Esophagus (tissue), 2 donors: ENCODE data around the gene DLK1. TPM values are rescaled to one million over a fixed set of nuclear protein-coding genes. Genes with fewer than 3 reads are reported as not detected.
A peak's percentile ranks its signal among the peaks of the same experiment; 100 is the strongest.

Experiments
- H3K27ac ChIP-seq, 2 donors: one replicate each; pipeline ENCODE4 v1.5.1; 2013; ENCODE audit warnings: low read depth in 2 of 2, mild to moderate bottlenecking in 2 of 2, inconsistent platforms in 1 of 2, low read length in 1 of 2, moderate library complexity in 1 of 2
- H3K27me3 ChIP-seq, 2 donors: one replicate each; pipeline ENCODE4 v1.6.1; 2013; ENCODE audit warnings: low read length in 2 of 2, control low read depth in 1 of 2, mild to moderate bottlenecking in 1 of 2; ENCODE audit not compliant: insufficient read depth in 2 of 2, control insufficient read depth in 1 of 2
- H3K36me3 ChIP-seq, 2 donors: one replicate each; pipeline ENCODE4 v1.6.1; 2013; ENCODE audit warnings: low read length in 1 of 2; ENCODE audit not compliant: control insufficient read depth in 2 of 2, insufficient read depth in 2 of 2
- H3K4me1 ChIP-seq, 2 donors: one replicate each; pipeline ENCODE4 v1.6.1; 2013; ENCODE audit warnings: low read length in 1 of 2; ENCODE audit not compliant: control insufficient read depth in 2 of 2, insufficient read depth in 2 of 2
- H3K4me3 ChIP-seq, 2 donors: one replicate each; pipeline ENCODE4 v1.5.1; 2013; ENCODE audit warnings: low read length in 2 of 2, mild to moderate bottlenecking in 2 of 2, low read depth in 1 of 2, moderate library complexity in 1 of 2
- H3K9me3 ChIP-seq, 2 donors: one replicate each; pipeline ENCODE4 v1.6.1; 2013; ENCODE audit warnings: mild to moderate bottlenecking in 2 of 2, low read depth in 1 of 2, low read length in 1 of 2, moderate library complexity in 1 of 2; ENCODE audit not compliant: control insufficient read depth in 2 of 2, insufficient read depth in 1 of 2
- WGBS, 2 donors: extraction: QIAGEN DNeasy Blood & Tissue Kit; methylation state at CpG; one replicate each; pipeline ENCODE4 v1.1.7; 2013; 5-methylcytosine and 5-hydroxymethylcytosine counted together
- polyA plus RNA-seq, 2 donors: library from polyadenylated mRNA; stranded (reverse); fragments of 200-250 nt; gene quantifications; one replicate each; pipeline ENCODE4 v1.2.3, GENCODE V29; 2013
- donor health status: healthy with polysubstance abuse.
- donor health status: Bipolar disorder and iron deficiency.

Gene DLK1
- polyA plus RNA-seq: under 1 TPM in 1 of 2 donors, not detected in 1; 0.16 TPM

DNA sequence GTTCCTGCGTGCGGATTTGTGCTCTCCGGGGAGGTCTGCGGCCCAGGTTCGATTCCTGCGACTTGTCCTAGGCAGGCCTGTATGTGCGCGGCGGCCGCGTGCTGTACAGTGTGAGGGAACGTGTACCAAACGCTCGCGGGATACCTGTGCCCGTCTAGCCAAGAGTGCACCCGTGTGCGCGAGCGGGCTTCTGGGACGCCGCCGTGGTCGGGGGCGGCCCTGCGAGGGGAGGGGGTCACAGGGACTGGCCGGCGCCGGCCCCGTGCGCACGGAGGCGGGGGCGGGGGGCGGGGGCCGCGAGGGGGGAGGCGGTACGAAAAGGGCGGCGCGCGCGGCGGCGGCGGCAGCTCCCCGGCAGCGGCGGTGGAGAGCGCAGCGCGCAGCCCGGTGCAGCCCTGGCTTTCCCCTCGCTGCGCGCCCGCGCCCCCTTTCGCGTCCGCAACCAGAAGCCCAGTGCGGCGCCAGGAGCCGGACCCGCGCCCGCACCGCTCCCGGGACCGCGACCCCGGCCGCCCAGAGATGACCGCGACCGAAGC lies at the start of gene DLK1:
Gene DLK1 (plus strand): TSS at position 343 of the 536 bp plus-strand sequence. CDS start 177 bp downstream, at position 520.
- peaks cover 9 to 16% of the 10 kb centered on the region in 2 donors for H3K27me3 ChIP-seq
- H3K9me3 ChIP-seq: peaks cover 0 to 8% of the 10 kb centered on the region in 2 donors
- H3K4me1 ChIP-seq: no peaks in the 10 kb centered on the region
- WGBS, 2 donors: 5 to 12% methylated on average over 27 to 77 of the region's 77 CpGs
- H3K36me3 ChIP-seq: no peaks in the 10 kb centered on the region
- H3K4me3 ChIP-seq: no peak within 1 kb of the TSS
- H3K27ac ChIP-seq: no peak within 1 kb of the TSS

DNA sequence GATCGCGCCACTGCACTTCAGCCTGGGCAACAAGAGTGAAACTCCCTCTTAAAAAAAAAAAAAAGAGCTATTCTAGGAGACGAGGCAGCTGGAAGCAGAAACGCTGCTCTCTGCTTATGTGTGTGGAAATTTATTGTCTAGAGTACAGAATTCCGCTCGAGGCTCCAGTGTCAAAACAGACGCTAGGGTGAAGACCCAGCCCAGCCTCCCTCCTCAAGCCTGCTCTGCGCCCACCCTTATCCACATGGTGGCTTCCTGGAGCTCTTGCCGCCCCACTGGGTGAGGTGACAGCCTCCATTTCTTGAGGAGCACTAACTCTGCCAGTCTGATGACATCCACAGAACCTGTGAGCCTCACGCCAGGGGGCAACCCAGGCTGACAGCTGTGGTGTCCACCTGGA lies 49.5 kb upstream of the DLK1 start:
- Histone ChIP-seq H3K27ac (peak overlapping the region; percentile 30 to 58), H3K4me3 (no peak overlapping the region), H3K27me3 (no peaks in the 10 kb centered on the region), H3K4me1 (peaks cover 0 to 11% of the 10 kb centered on the region in 2 donors), H3K36me3 (no peaks in the 10 kb centered on the region), H3K9me3 (no peaks in the 10 kb centered on the region)
- 43 to 48% methylated on average over 10 of the region's 10 CpGs for WGBS, 2 donors

GRCh38 chr14:100677554-100678468 lies 48.9 kb upstream of the DLK1 start:
- no peaks in the 10 kb centered on the region for H3K27me3 ChIP-seq
- no peak overlapping the region for H3K4me3 ChIP-seq
- peaks cover 0 to 11% of the 10 kb centered on the region in 2 donors for H3K4me1 ChIP-seq
- H3K36me3 ChIP-seq: no peaks in the 10 kb centered on the region
- peak overlapping the region; percentile 30 to 58 for H3K27ac ChIP-seq
- H3K9me3 ChIP-seq: no peaks in the 10 kb centered on the region
- 27 to 31% methylated on average over 29 of the region's 29 CpGs for WGBS, 2 donors

DNA sequence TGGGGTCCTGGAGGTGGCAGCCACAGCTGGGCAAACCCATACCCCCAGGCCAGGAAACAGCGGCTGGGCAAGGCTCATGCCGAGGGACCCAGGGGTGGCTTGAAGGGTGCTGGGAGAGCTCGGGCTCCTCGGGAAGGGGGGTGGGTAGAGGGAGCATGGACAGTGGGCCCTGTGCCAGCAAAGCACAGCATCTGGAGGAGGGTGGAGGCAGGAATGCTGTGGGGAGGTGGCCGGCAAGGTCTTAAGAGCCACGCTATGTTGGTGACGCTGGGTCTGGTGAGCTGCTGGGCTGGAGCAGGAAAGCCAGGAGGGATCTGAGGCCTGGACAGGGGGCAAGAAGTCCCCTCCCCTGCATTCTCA lies 48.2 kb upstream of the DLK1 start:
- no peaks in the 10 kb centered on the region for H3K9me3 ChIP-seq
- H3K36me3 ChIP-seq: no peaks in the 10 kb centered on the region
- H3K4me1 ChIP-seq: peaks cover 0 to 11% of the 10 kb centered on the region in 2 donors
- WGBS, 2 donors: 50 to 59% methylated on average over 7 of the region's 7 CpGs
- H3K27ac ChIP-seq: peak overlapping the region; percentile 25 to 30
- H3K27me3 ChIP-seq: no peaks in the 10 kb centered on the region
- H3K4me3 ChIP-seq: no peak overlapping the region

GRCh38 chr14:100679153-100679552 lies 47.5 kb upstream of the DLK1 start:
- no peak overlapping the region for H3K27ac ChIP-seq
- H3K4me1 ChIP-seq: peaks cover 0 to 11% of the 10 kb centered on the region in 2 donors
- no peaks in the 10 kb centered on the region for H3K36me3 ChIP-seq

DNA sequence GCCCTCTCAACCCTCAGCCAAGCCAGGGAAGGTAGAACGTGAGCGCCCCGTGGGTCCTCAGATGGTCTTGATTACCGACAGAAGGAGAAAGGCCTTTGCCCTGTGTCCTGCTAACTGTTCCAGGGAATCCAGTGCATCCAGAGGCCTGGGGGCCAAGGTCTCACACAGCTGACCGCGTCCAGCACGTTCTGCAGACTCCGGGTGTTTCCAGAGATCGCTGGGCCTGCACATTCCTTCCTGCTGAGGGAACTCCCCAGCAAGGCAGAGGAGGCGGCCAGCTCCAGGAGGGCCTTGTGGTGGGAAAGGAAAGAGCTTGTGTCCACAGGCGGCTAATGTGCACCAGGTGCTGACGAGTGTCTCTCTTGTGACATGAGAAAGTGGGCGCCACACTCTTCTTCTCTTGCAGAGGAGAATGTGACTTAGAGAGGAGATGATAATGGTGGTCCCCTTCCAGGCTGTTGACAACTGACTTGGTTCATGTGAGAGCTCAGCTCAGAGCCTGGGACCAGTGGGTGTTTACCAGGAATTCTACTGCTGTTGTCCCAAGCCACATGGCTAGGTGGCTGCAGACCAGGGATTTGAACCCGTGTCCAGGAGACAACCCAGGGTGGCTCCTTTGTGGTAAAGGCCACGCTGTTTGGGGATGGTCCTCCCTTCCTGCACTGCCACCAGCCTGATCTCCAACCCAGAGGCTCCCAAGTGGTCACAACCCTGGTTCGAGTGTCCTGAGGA lies 46.8 kb upstream of the DLK1 start:
- H3K4me1 ChIP-seq: peaks cover 0 to 11% of the 10 kb centered on the region in 2 donors
- H3K27me3 ChIP-seq: no peaks in the 10 kb centered on the region
- H3K36me3 ChIP-seq: no peaks in the 10 kb centered on the region
- no peaks in the 10 kb centered on the region for H3K9me3 ChIP-seq
- peak overlapping the region in 1 of 2 donors; percentile 38 for H3K27ac ChIP-seq
- 67 to 77% methylated on average over 16 of the region's 16 CpGs for WGBS, 2 donors
- no peak overlapping the region for H3K4me3 ChIP-seq

More at GRCh38 chr14:100679153-100679552, 47.5 kb upstream of the DLK1 start:
- Histone ChIP-seq H3K4me3 (no peak overlapping the region), H3K9me3 (no peaks in the 10 kb centered on the region), H3K27me3 (no peaks in the 10 kb centered on the region)
- 92 to 95% methylated on average over 6 of the region's 6 CpGs for WGBS, 2 donors

- Histone ChIP-seq H3K27me3 (no peaks in the 10 kb centered on the region), H3K36me3 (no peaks in the 10 kb centered on the region), H3K27ac (peak overlapping the region in 1 of 2 donors; percentile 21), H3K4me1 (peaks cover 0 to 11% of the 10 kb centered on the region in 2 donors), H3K4me3 (no peak overlapping the region), H3K9me3 (no peaks in the 10 kb centered on the region)
- 72 to 73% methylated on average over 21 to 23 of the region's 23 CpGs for WGBS, 2 donors
Measured at GRCh38 chr14:100680439-100681051, 46.1 kb upstream of the DLK1 start.

DNA sequence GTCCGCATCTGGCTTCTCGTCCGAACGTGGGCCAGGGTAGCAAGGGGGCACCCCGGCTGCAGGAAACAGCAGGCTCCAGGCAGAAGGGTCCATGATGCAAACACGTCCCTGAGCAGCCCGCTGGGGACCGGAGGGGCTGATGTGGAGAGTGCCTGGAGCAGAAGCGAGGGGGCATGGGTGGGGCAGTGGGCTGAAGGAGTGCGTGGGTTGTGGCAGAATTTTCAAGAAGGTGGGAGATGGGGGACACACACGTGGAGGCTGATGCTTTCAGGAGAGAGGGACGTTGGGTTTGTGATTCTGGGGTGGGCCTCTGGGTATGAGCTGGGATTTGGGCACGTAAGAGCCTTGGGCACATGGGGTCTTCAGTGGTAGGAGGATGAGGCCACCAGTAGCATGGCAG lies 45.6 kb upstream of the DLK1 start:
- no peaks in the 10 kb centered on the region for H3K36me3 ChIP-seq
- H3K27ac ChIP-seq: no peak overlapping the region
- no peaks in the 10 kb centered on the region for H3K27me3 ChIP-seq
- peaks cover 0 to 11% of the 10 kb centered on the region in 2 donors for H3K4me1 ChIP-seq
- WGBS, 2 donors: 89 to 90% methylated on average over 13 of the region's 13 CpGs
- H3K4me3 ChIP-seq: no peak overlapping the region
- H3K9me3 ChIP-seq: no peaks in the 10 kb centered on the region

DNA sequence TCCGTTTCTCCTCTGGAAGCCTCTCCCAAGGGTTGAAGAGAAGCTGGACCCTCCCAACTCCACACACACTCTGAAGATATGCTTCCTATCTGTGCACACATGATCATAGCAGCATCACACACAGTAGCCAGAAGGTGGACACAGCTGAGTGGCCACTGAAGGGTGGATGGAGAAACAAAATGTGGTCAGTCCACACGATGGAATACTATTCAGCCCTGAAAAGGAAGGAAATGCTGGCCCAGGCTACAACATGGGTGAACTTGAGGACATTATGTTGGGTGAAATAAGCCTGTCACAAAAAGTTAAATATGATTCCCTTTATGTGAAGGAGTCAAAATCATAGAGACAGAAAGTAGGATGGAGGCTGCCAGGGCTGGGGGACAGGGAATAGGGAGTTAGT lies 43.9 kb upstream of the DLK1 start:
- Histone ChIP-seq H3K4me1 (peaks cover 0 to 5% of the 10 kb centered on the region in 2 donors), H3K27ac (no peak overlapping the region)
- 82 to 85% methylated on average over 2 of the region's 2 CpGs for WGBS, 2 donors

More for the DNA sequence above, 43.9 kb upstream of the DLK1 start:
- Histone ChIP-seq H3K27me3 (no peaks in the 10 kb centered on the region), H3K4me3 (no peak overlapping the region), H3K36me3 (no peaks in the 10 kb centered on the region), H3K9me3 (no peaks in the 10 kb centered on the region)
